Measurements from ENCODE around the gene USP48.

The USP48 gene

DNA sequence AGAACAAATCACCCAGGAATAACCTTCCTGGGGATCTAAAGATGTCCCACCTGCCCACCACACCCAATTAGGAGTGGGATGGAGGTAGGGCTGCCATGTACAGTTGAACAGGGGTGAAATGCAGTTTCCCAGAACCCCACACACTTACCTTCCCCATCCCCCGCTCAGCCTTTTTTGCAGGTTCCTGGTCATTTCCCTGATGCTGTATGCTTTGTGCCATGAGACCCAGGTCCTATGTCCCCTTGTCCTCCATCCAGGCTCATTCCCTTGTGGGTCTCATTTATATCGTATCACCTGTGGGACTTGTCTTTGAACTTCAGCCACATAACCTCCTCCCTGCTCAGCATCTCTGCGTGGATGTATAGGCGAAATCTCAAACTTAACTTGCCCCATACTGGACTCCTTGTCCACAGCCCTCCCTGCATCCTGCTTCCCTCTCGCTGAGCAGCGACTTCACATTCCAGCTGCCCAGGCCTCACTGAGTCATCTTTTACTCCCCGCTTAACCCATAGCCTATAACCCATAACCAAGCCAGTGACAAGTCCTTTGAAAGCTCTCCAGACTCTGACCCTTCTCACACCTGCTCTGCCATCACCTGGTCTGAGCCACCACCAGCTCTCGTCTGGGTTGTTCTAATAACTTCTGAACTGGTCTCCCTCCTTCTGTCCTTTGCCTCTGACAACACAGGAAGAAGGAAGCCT is 33.8 kb upstream of the USP48 start:
- H3K9me3 ChIP-seq (ENCODE audit: insufficient read depth, low read length), result no peaks in the 10 kb centered on the region
- H3K27me3 ChIP-seq (ENCODE audit: low read depth, low read length), result no peaks in the 10 kb centered on the region
- H3K4me2 ChIP-seq (ENCODE audit: low read length), result no peak overlapping the region
- no peak overlapping the region for H3K9ac ChIP-seq (ENCODE audit: low read length)
- H3K4me1 ChIP-seq (ENCODE audit: low read length), result peaks cover 4% of the 10 kb centered on the region; the same call in 1 of the 2 replicates
- TF ChIP-seq, protein P1, sequence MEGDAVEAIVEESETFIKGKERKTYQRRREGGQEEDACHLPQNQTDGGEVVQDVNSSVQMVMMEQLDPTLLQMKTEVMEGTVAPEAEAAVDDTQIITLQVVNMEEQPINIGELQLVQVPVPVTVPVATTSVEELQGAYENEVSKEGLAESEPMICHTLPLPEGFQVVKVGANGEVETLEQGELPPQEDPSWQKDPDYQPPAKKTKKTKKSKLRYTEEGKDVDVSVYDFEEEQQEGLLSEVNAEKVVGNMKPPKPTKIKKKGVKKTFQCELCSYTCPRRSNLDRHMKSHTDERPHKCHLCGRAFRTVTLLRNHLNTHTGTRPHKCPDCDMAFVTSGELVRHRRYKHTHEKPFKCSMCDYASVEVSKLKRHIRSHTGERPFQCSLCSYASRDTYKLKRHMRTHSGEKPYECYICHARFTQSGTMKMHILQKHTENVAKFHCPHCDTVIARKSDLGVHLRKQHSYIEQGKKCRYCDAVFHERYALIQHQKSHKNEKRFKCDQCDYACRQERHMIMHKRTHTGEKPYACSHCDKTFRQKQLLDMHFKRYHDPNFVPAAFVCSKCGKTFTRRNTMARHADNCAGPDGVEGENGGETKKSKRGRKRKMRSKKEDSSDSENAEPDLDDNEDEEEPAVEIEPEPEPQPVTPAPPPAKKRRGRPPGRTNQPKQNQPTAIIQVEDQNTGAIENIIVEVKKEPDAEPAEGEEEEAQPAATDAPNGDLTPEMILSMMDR (IDR thresholded peaks at IDR 0.05; ENCODE audit: low read depth, low read length), result no peak
- TF ChIP-seq EZH2phosphoT487 (IDR thresholded peaks at IDR 0.05; ENCODE audit: low read depth), result no peak
- no peaks in the 10 kb centered on the region for H3K36me3 ChIP-seq (replicated peaks; ENCODE audit: low read depth, low read length)
- no peaks in the 10 kb centered on the region for H3K79me2 ChIP-seq (ENCODE audit: low read length)
- no peak overlapping the region for H2AFZ ChIP-seq (ENCODE audit: low read depth, low read length)
- H3K27ac ChIP-seq (ENCODE audit: low read length), result no peak overlapping the region
- no peak overlapping the region for H3K4me3 ChIP-seq (ENCODE audit: low read length)
- H4K20me1 ChIP-seq (ENCODE audit: insufficient read depth, low read length), result no peaks in the 10 kb centered on the region

DNA sequence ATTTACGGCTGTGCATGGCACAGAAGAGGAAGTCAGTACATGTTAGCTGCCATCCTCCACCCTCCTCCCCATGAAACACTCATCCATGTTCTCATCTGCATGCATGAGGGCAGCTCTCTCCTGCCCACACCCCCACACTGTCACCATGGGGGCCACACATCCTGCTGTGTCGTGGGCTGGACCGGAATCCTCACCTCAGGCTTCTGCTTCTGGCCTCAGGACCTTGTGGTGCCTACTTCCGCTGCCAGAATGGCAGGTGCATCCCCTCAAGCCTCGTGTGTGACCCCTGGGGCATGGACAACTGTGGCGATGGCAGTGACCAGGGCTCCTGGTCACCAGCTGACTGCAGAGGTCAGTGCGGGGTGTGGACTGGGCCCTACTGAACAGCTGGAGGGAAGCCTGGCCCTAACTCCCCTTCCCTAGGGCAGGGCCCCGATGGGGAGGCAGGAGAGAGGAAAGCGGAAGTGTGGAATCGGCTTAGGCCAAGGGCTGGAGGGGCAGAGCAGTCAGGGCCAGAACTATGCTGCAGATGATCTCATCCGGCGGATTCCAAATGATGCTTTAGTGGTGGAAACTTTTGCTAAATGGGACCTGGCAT is 32.9 kb upstream of the USP48 start:
- Histone ChIP-seq H3K79me2 (ENCODE audit: low read length) (no peaks in the 10 kb centered on the region), H3K4me1 (ENCODE audit: low read length) (peaks cover 4% of the 10 kb centered on the region; the same call in 1 of the 2 replicates), H3K4me3 (ENCODE audit: low read length) (no peak overlapping the region), H3K36me3 (replicated peaks; ENCODE audit: low read depth, low read length) (no peaks in the 10 kb centered on the region), H3K27ac (ENCODE audit: low read length) (no peak overlapping the region), H4K20me1 (ENCODE audit: insufficient read depth, low read length) (no peaks in the 10 kb centered on the region), H3K9ac (ENCODE audit: low read length) (no peak overlapping the region), H3K4me2 (ENCODE audit: low read length) (no peak overlapping the region), H3K9me3 (ENCODE audit: insufficient read depth, low read length) (no peaks in the 10 kb centered on the region), H3K27me3 (ENCODE audit: low read depth, low read length) (no peaks in the 10 kb centered on the region), H2AFZ (ENCODE audit: low read depth, low read length) (no peak overlapping the region)
- TF ChIP-seq, protein P1 (IDR thresholded peaks at IDR 0.05; ENCODE audit: low read depth, low read length), result no peak
- TF ChIP-seq EZH2phosphoT487 (IDR thresholded peaks at IDR 0.05; ENCODE audit: low read depth), result no peak

DNA sequence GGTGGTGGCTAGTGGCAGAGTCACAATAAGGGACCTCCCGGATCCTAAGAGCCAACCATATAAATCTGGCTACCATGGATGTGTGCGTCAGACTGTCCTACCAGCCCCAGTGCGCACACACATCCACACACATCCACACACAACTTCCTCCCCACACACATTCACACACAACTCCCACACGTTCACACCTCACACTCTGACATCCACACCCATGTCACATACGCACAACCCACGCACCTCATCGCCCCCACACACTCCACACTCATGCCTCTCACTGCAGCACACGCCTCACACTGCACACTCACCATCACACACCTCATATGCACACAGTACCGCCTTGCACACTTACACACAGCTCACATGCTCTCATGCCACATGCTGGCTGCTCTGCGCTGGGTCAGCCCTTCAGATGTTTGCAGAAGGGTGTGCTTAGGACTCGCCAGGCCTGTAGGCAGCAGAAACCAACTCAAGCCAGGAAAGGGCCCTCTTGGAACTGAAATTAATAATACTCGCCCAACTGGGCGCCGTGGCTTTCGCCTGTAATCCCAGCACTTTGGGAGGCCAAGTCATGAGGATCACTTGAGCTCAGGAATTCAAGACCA is 32.1 kb upstream of the USP48 start:
- Histone ChIP-seq H3K79me2 (ENCODE audit: low read length) (no peaks in the 10 kb centered on the region), H3K27ac (ENCODE audit: low read length) (no peak overlapping the region), H3K9ac (ENCODE audit: low read length) (peak overlapping the region; percentile 62), H2AFZ (ENCODE audit: low read depth, low read length) (peak overlapping the region; percentile 98), H4K20me1 (ENCODE audit: insufficient read depth, low read length) (no peaks in the 10 kb centered on the region), H3K36me3 (replicated peaks; ENCODE audit: low read depth, low read length) (no peaks in the 10 kb centered on the region), H3K4me3 (ENCODE audit: low read length) (peak overlapping the region; percentile 89), H3K27me3 (ENCODE audit: low read depth, low read length) (no peaks in the 10 kb centered on the region), H3K4me2 (ENCODE audit: low read length) (peak overlapping the region; percentile 78), H3K9me3 (ENCODE audit: insufficient read depth, low read length) (no peaks in the 10 kb centered on the region), H3K4me1 (ENCODE audit: low read length) (peaks cover 4% of the 10 kb centered on the region; the same call in 1 of the 2 replicates)
- TF ChIP-seq, protein P1 (IDR thresholded peaks at IDR 0.05; ENCODE audit: low read depth, low read length), result no peak
- TF ChIP-seq EZH2phosphoT487 (IDR thresholded peaks at IDR 0.05; ENCODE audit: low read depth), result no peak

DNA sequence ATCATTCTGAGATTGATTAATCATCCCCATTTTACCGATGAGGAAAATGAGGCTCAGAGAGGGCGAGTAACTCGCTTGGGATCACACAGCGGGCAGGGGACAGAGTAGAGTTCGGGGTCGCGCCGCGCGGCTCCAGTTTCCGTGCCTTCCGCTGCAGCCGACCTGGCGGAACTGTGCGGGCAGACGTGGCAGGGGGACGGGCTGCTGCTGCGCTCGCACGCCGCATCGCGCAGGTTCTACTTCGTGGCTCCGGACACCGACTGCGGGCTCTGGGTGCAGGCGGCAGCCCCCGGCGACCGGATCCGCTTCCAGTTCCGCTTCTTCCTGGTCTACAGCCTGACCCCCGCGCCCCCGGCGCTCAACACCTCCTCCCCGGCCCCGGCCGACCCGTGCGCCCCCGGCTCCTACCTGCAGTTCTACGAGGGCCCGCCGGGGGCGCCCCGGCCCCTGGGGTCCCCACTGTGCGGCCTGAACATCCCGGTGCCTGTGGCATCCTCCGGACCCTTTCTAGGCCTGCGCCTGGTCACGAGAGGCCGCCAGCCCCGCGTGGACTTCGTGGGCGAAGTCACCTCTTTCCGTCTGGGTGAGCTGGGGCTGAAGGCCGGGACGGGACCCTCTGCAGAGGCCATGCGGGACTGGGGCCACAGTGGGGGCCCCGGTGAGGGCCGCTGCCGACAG is 31.4 kb upstream of the USP48 start:
- H3K9ac ChIP-seq (ENCODE audit: low read length), result peak overlapping the region; percentile 62
- no peaks in the 10 kb centered on the region for H3K27me3 ChIP-seq (ENCODE audit: low read depth, low read length)
- H3K79me2 ChIP-seq (ENCODE audit: low read length), result no peaks in the 10 kb centered on the region
- H3K9me3 ChIP-seq (ENCODE audit: insufficient read depth, low read length), result no peaks in the 10 kb centered on the region
- peak overlapping the region; percentile 98 for H2AFZ ChIP-seq (ENCODE audit: low read depth, low read length)
- no peaks in the 10 kb centered on the region for H3K36me3 ChIP-seq (replicated peaks; ENCODE audit: low read depth, low read length)
- H3K27ac ChIP-seq (ENCODE audit: low read length), result no peak overlapping the region
- peak overlapping the region; percentile 89 for H3K4me3 ChIP-seq (ENCODE audit: low read length)
- no peak for TF ChIP-seq EZH2phosphoT487 (IDR thresholded peaks at IDR 0.05; ENCODE audit: low read depth)
- TF ChIP-seq, protein P1 (IDR thresholded peaks at IDR 0.05; ENCODE audit: low read depth, low read length), result peak; percentile 59
- H3K4me2 ChIP-seq (ENCODE audit: low read length), result peak overlapping the region; percentile 78
- no peaks in the 10 kb centered on the region for H4K20me1 ChIP-seq (ENCODE audit: insufficient read depth, low read length)
- peaks cover 4% of the 10 kb centered on the region; the same call in 1 of the 2 replicates for H3K4me1 ChIP-seq (ENCODE audit: low read length)
